HepG2 (cell line): Measurements from ENCODE around the gene GALNT12. TPM values are rescaled to one million over a fixed set of nuclear protein-coding genes. Genes with fewer than 3 reads are reported as not detected.

ENCODE experiments used
- ATAC-seq: fragments of 200-7000 bp; cut with Tn5 transposase; 3 replicates; pipeline ENCODE4 v1.9.1; 2020; ENCODE audit warnings: mild to moderate bottlenecking, moderate library complexity
- BruUV-seq: library from RNA; stranded (reverse); fragments of 400-500 nt; replicated peaks from 2 replicates; lab custom pipeline; 2021; lab: Mats Ljungman, UMichigan
- CTCF ChIA-PET: fragments of 300-600 bp; formaldehyde crosslinking; extraction: SDS; loops from one replicate; lab custom pipeline; 2021; ENCODE audit warnings: low total read pairs, inconsistent platforms, low intra/inter-chr PET ratio; lab: Yijun Ruan, JAX
- POLR2A ChIA-PET: fragments of 350-600 bp; sonication (Branson Sonifier 250); formaldehyde crosslinking; loops from one replicate; lab custom pipeline; 2020; ENCODE audit warnings: antibody characterized with exemption, inconsistent platforms; lab: Yijun Ruan, JAX
- DNase-seq: peaks from one replicate; pipeline ENCODE4 v3.0.0-alpha.2; 2015; ENCODE audit warnings: low spot score
- FAIRE-seq: peaks from 3 replicates; lab custom pipeline; 2011; peaks lifted over from hg19 to GRCh38; lab: Jason Lieb, UNC
- H2AFZ ChIP-seq: one replicate; pipeline ENCODE4 v1.6.1; 2011; ENCODE audit warnings: low read length, inconsistent platforms
- H3K27ac ChIP-seq: fragments of 300-600 bp; 3 replicates; pipeline ENCODE4 v1.8.0; 2011; ENCODE audit warnings: mixed run types, mild to moderate bottlenecking, mixed read lengths, low read length, inconsistent platforms; ENCODE audit not compliant: insufficient read depth; ENCODE audit errors: extremely low read length
- H3K27me3 ChIP-seq, 2 experiments: fragments of 200-600 bp in 1 of 2; 2 replicates in 1 of 2; 3 replicates in 1 of 2; pipeline versions ENCODE4 v1.6.0 to v1.8.0; 2011; ENCODE audit warnings: low read length in 2 of 2, mild to moderate bottlenecking in 2 of 2, moderate library complexity in 2 of 2, inconsistent platforms in 1 of 2; ENCODE audit not compliant: insufficient read depth in 2 of 2, control insufficient read depth in 1 of 2
- H3K36me3 ChIP-seq, 2 experiments: fragments of 200-600 bp in 1 of 2; replicated peaks in 1 of 2; 2 replicates in 1 of 2; 3 replicates in 1 of 2; pipeline versions ENCODE4 v1.5.1 to v1.8.0; 2011; ENCODE audit warnings: low read length in 2 of 2, inconsistent platforms in 1 of 2; ENCODE audit not compliant: insufficient read depth in 2 of 2, control insufficient read depth in 1 of 2
- H3K4me1 ChIP-seq: 2 replicates; pipeline ENCODE4 v1.5.1; 2012; ENCODE audit warnings: low read length, inconsistent platforms; ENCODE audit not compliant: insufficient read depth
- H3K4me2 ChIP-seq: 2 replicates; pipeline ENCODE4 v1.6.0; 2011; ENCODE audit warnings: low read depth, low read length, inconsistent platforms
- H3K4me3 ChIP-seq, 3 experiments: fragments of 200-600 bp in 1 of 3; sonication (generic), shearing (Covaris generic) in 1 of 3; replicated peaks in 1 of 3; 2 replicates each; pipeline ENCODE4 v1.5.1; 2011 to 2016; ENCODE audit warnings: low read length in 3 of 3, inconsistent platforms in 2 of 3, low read depth in 2 of 3, mild to moderate bottlenecking in 2 of 3, control low read depth in 1 of 3, mixed read lengths in 1 of 3; ENCODE audit not compliant: insufficient read depth in 1 of 3
- H3K79me2 ChIP-seq: one replicate; pipeline ENCODE4 v1.6.1; 2011; ENCODE audit warnings: low read length, inconsistent platforms; ENCODE audit not compliant: insufficient read depth
- H3K9ac ChIP-seq: 2 replicates; pipeline ENCODE4 v1.6.0; 2011; ENCODE audit warnings: mild to moderate bottlenecking, low read depth, low read length, inconsistent platforms; ENCODE audit not compliant: insufficient read depth
- H3K9me3 ChIP-seq: 2 replicates; pipeline ENCODE4 v1.5.1; 2012; ENCODE audit warnings: mild to moderate bottlenecking, low read length
- H4K20me1 ChIP-seq: 2 replicates; pipeline ENCODE4 v1.6.0; 2011; ENCODE audit warnings: inconsistent platforms, mild to moderate bottlenecking, low read length, moderate library complexity; ENCODE audit not compliant: insufficient read depth
- FOXJ3 ChIP-seq: sonication (generic); formaldehyde crosslinking; IDR thresholded peaks from 2 replicates; pipeline ENCODE4 v1.4.0; 2020; ENCODE audit warnings: missing genetic modification reagents, mild to moderate bottlenecking, borderline replicate concordance
- SMARCC2 ChIP-seq: fragments of 450-650 bp; IDR thresholded peaks from 2 replicates; pipeline ENCODE4 v1.6.1; 2017; ENCODE audit warnings: antibody characterized with exemption, mild to moderate bottlenecking
- TARDBP ChIP-seq: sonication (generic); formaldehyde crosslinking; IDR thresholded peaks from 2 replicates; pipeline ENCODE4 v1.8.0; 2022; ENCODE audit warnings: mild to moderate bottlenecking, missing genetic modification reagents
- ZBED4 ChIP-seq: sonication (generic); formaldehyde crosslinking; IDR thresholded peaks from 2 replicates; pipeline ENCODE4 v1.4.0; 2020; ENCODE audit warnings: missing genetic modification reagents, borderline replicate concordance
- ZBTB38 ChIP-seq: sonication (generic); formaldehyde crosslinking; IDR thresholded peaks from 2 replicates; pipeline ENCODE4 v1.5.1; 2020; ENCODE audit warnings: mild to moderate bottlenecking, missing genetic modification reagents
- ZBTB40 ChIP-seq, 2 experiments: fragments of 450-650 bp in 1 of 2; sonication (generic) in 1 of 2; formaldehyde crosslinking in 1 of 2; IDR thresholded peaks; 2 replicates each; pipeline versions ENCODE4 v1.6.1 to v1.8.0; 2016 to 2022; ENCODE audit warnings: antibody characterized with exemption in 1 of 2, mild to moderate bottlenecking in 1 of 2, missing genetic modification reagents in 1 of 2
- ZFP90 ChIP-seq: sonication (generic); formaldehyde crosslinking; IDR thresholded peaks from 2 replicates; pipeline ENCODE4 v1.8.0; 2022; ENCODE audit warnings: missing genetic modification reagents, mild to moderate bottlenecking, inconsistent platforms, borderline replicate concordance
- ZKSCAN5 ChIP-seq: sonication (generic); formaldehyde crosslinking; IDR thresholded peaks from 2 replicates; pipeline ENCODE4 v1.5.1; 2020; ENCODE audit warnings: mild to moderate bottlenecking, missing genetic modification reagents
- ZMYM2 ChIP-seq: sonication (generic); formaldehyde crosslinking; IDR thresholded peaks from 2 replicates; pipeline ENCODE4 v1.8.0; 2022; ENCODE audit warnings: mild to moderate bottlenecking, missing genetic modification reagents
- WGBS: methylation state at CpG from one replicate; pipeline ENCODE4 v1.1.6; 2017; ENCODE audit warnings: low lambda C conversion rate; 5-methylcytosine and 5-hydroxymethylcytosine counted together
- in situ Hi-C: cut with HindIII; loops from 2 replicates; pipeline ENCODE4 v1.10.0; 2017; ENCODE audit warnings: low pct_unique_long_range_greater_than_20kb; ENCODE audit not compliant: extremely low pct_ligation_motif_present
- intact Hi-C: fragments of 100-400 bp; cut with micrococcal nuclease; formaldehyde crosslinking; loops from one replicate; pipeline ENCODE4 v1.10.0; 2022; ENCODE audit not compliant: unreplicated experiment
- polyA plus RNA-seq, 8 experiments: library from polyadenylated mRNA; depleted of rRNA in 3 of 8; stranded (reverse) in 7 of 8; unstranded in 1 of 8; fragments of >200 nt; fragmentation: Illumina TruSeq in 4 of 8; extraction: Trizol in 4 of 8; gene quantifications; 2 replicates each; pipeline versions ENCODE4 v1.2.1 to v1.2.3, GENCODE V29; 2011 to 2016; ENCODE audit warnings: low read depth in 4 of 8, missing spikeins in 1 of 8, mixed read lengths in 1 of 8; ENCODE audit not compliant: insufficient read depth in 1 of 8
- total RNA-seq, 5 experiments: library from RNA; depleted of rRNA; stranded (reverse); fragments of >200 nt; fragmentation: Illumina TruSeq; extraction: Trizol; gene quantifications; 2 replicates each; pipeline ENCODE4 v1.2.3, GENCODE V29; 2016; ENCODE audit warnings: low read depth in 1 of 5

GALNT12 gene
- total and polyA plus RNA-seq, 2 of the 13 experiments (the other 11 are each of a cell fraction or from before 2014, with no cell fraction given) = 0.07 TPM; not detected in 1

GRCh38 chr9:98795970-98796363, 11.5 kb upstream of the GALNT12 start:
- Histone ChIP-seq H3K4me1 (peaks cover 11% of the 10 kb centered on the region), H3K27ac (no peak overlapping the region), H3K9me3 (0 out of 2 replicates have a peak, but pooled peaks cover 9% of the 10 kb centered on the region), H3K27me3 (peaks cover 2 to 6% of the 10 kb centered on the region in 2 experiments; a peak in 2 of 5 replicates), H3K4me3 (peak overlapping the region; percentile 64 to 74 (median 66)), H4K20me1 (peaks cover 2% of the 10 kb centered on the region; the same call in 1 of the 2 replicates), H3K4me2 (peak overlapping the region; percentile 83), H3K9ac (peak overlapping the region; percentile 64; the same call in 1 of the 2 replicates), H3K79me2 (no peaks in the 10 kb centered on the region), H3K36me3 (no peaks in the 10 kb centered on the region), H2AFZ (no peak overlapping the region)
- no peak for DNase-seq
- intact Hi-C loops (no loop called here), in situ Hi-C loops (no loop called here)
- ChIA-PET CTCF (interaction anchor here (1.3 to 1.4 kb wide), 2 partner anchors 20 to 480 kb away, joined by 4 to 5 read pairs; no protein-coding TSS in a partner anchor), POLR2A (no interaction called here)
- 5% methylated on average over 20 of the region's 48 CpGs for WGBS
- FAIRE-seq = no peak
- no TSS peak for BruUV-seq
- ATAC-seq = peak; percentile 46
- TF ChIP-seq ZMYM2 (no peak), SMARCC2 (no peak), FOXJ3 (CRISPR knock-in tag) (no peak), ZKSCAN5 (no peak), ZBTB40 (IDR thresholded peaks at IDR 0.05) (no peak), ZBTB40 (CRISPR knock-in tag; IDR thresholded peaks at IDR 0.05) (no peak), ZBED4 (CRISPR knock-in tag) (no peak), TARDBP (no peak), ZFP90 (CRISPR knock-in tag) (no peak), ZBTB38 (CRISPR knock-in tag) (no peak)
